Measurements from ENCODE around the gene OLA1.

- TF ChIP-seq CTCF (IDR thresholded peaks at IDR 0.05): no peak
- TF ChIP-seq POLR2AphosphoS5 (IDR thresholded peaks at IDR 0.05): no peak
Observed at GRCh38 chr2:174280596-174280995, 32.3 kb upstream of the OLA1 start.

Data from breast epithelium (tissue), 3 donors.